Measurements from ENCODE around the gene CFAP73. TPM values are rescaled to one million over a fixed set of nuclear protein-coding genes. Genes with fewer than 3 reads are reported as not detected.

Gene CFAP73
- total and polyA plus RNA-seq, 2 of the 8 experiments (the other 6 are each of a cell fraction or from before 2014, with no cell fraction given) = 0.45 to 0.56 TPM

DNA sequence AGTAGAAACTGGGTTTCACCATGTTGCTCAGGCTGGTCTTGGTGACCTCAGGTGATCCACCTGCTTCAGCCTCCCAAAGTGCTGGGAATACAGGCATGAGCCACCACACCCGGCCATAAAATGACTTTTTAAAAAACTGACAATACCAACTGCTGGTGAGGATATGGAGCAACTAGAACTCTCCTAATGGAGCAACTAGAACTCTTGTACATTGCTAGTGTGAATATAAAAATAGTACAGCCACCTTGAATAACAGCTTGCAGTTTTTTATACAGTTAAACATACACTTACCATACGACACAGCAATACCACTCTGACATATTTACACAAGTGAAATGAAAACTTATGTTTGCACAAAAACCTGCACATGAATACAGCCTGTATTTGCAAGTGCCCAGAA lies 2.5 kb upstream of the CFAP73 start:
- WGBS, 2 experiments (ENCODE audit: extremely low coverage in 1 of 2, insufficient coverage in 1 of 2, insufficient read length in 1 of 2, insufficient replicate concordance in 2 of 2, low coverage in 1 of 2, low lambda C conversion rate in 2 of 2, missing lambda C conversion rate in 1 of 2) = 97% methylated on average over 2 of the region's 2 CpGs; no CpG with 5 or more reads in 1 of the 2 experiments

More for the DNA sequence above, 2.5 kb upstream of the CFAP73 start:
- H3K4ac ChIP-seq (replicated peaks; ENCODE audit: insufficient read length, low read depth, low read length) = no peak overlapping the region
- H3K9ac ChIP-seq (replicated peaks in 1 of 4; ENCODE audit: extremely low read depth in 1 of 4, low read depth in 3 of 4, low read length in 3 of 4) = no peak overlapping the region
- no peak overlapping the region for H3K18ac ChIP-seq (ENCODE audit: extremely low read depth, low read length)
- FAIRE-seq = no peak
- H3K14ac ChIP-seq (ENCODE audit: insufficient read length) = no peak overlapping the region
- no peak overlapping the region for H2BK15ac ChIP-seq (ENCODE audit: low read length)
- no peak overlapping the region for H2AFZ ChIP-seq (ENCODE audit: low read length)
- H3K79me2 ChIP-seq (ENCODE audit: control insufficient read depth in 1 of 2, insufficient read depth in 2 of 2, low read length in 2 of 2) = no peaks in the 10 kb centered on the region
- ChIA-PET POLR2A (ENCODE audit: partially characterized antibody) (no interaction called here), CTCF (ENCODE audit: partially characterized antibody) (interaction anchor here (1.0 to 2.0 kb wide), 3 partner anchors 12 to 154 kb away, joined by 3 to 7 read pairs (median 6); partner anchors contain the start of gene RASAL1)
- H3K27me3 ChIP-seq (replicated peaks in 1 of 4; ENCODE audit: control insufficient read depth in 3 of 4, extremely low read depth in 1 of 4, insufficient read depth in 3 of 4, low read length in 3 of 4) = peaks cover 0 to 7% (median 5%) of the 10 kb centered on the region in 4 experiments; a peak in 6 of 7 replicates
- no peak overlapping the region for H3K56ac ChIP-seq (replicated peaks; ENCODE audit: insufficient read length, low read depth, low read length)
- peaks cover 6 to 20% (median 13%) of the 10 kb centered on the region in 4 experiments for H3K4me1 ChIP-seq (replicated peaks in 1 of 4; ENCODE audit: control insufficient read depth in 3 of 4, insufficient read depth in 4 of 4, low read length in 3 of 4)
- TF ChIP-seq, protein P1, sequence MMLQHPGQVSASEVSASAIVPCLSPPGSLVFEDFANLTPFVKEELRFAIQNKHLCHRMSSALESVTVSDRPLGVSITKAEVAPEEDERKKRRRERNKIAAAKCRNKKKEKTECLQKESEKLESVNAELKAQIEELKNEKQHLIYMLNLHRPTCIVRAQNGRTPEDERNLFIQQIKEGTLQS (IDR thresholded peaks at IDR 0.05; ENCODE audit: insufficient read depth, low read depth, low read length) = no peak
- TF ChIP-seq, protein P2, sequence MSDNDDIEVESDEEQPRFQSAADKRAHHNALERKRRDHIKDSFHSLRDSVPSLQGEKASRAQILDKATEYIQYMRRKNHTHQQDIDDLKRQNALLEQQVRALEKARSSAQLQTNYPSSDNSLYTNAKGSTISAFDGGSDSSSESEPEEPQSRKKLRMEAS (IDR thresholded peaks at IDR 0.05) = no peak
- TF ChIP-seq BRCA1 (IDR thresholded peaks at IDR 0.05; ENCODE audit: low read depth, low read length) (no peak), RBBP5 (IDR thresholded peaks at IDR 0.05; ENCODE audit: borderline replicate concordance, low read depth, low read length) (no peak)
- no peak overlapping the region for H3K23ac ChIP-seq (ENCODE audit: insufficient read length)
- no peaks in the 10 kb centered on the region for H4K20me1 ChIP-seq (replicated peaks in 1 of 2; ENCODE audit: control insufficient read depth in 1 of 2, insufficient read depth in 2 of 2, low read length in 2 of 2)
- no peak overlapping the region for H4K5ac ChIP-seq (ENCODE audit: insufficient read length, low read depth, low read length)
- H3K4me3 ChIP-seq (ENCODE audit: extremely low read depth in 1 of 4, insufficient read depth in 2 of 4, low read depth in 3 of 4, low read length in 4 of 4) = no peak overlapping the region
- H2BK5ac ChIP-seq (ENCODE audit: low read depth, low read length) = no peak overlapping the region
- no peak overlapping the region for H2BK20ac ChIP-seq (ENCODE audit: low read length)
- no peaks in the 10 kb centered on the region for H3K36me3 ChIP-seq (ENCODE audit: control insufficient read depth in 2 of 4, insufficient read depth in 4 of 4, low read length in 3 of 4)
- no peaks in the 10 kb centered on the region for H3K79me1 ChIP-seq (ENCODE audit: low read depth, low read length)
- no peak overlapping the region for H3K4me2 ChIP-seq (ENCODE audit: insufficient read depth in 1 of 2, low read depth in 2 of 2, low read length in 2 of 2)
- H2BK12ac ChIP-seq (ENCODE audit: low read depth, low read length) = no peak overlapping the region
- no peak for DNase-seq (ENCODE audit: low read depth in 1 of 2, low spot score in 2 of 2)
- no peaks in the 10 kb centered on the region for H3K9me3 ChIP-seq (ENCODE audit: insufficient read depth in 2 of 2, low read depth in 1 of 2, low read length in 1 of 2)
- H3K27ac ChIP-seq (ENCODE audit: low read depth, low read length) = no peak overlapping the region
- H3K23me2 ChIP-seq (ENCODE audit: low read depth, low read length) = peaks cover 2% of the 10 kb centered on the region; the same call in 1 of the 2 replicates
- H2BK120ac ChIP-seq (replicated peaks; ENCODE audit: low read depth, low read length) = no peak overlapping the region
- H2AK5ac ChIP-seq (ENCODE audit: low read depth, low read length) = no peak overlapping the region
- H4K91ac ChIP-seq (replicated peaks; ENCODE audit: insufficient read length, low read length) = no peak overlapping the region
- no peak overlapping the region for H4K8ac ChIP-seq (ENCODE audit: extremely low read depth, insufficient read depth, low read length)

Measured in H1 (cell line).